H1 (cell line): Measurements from ENCODE around the gene PLA2G15.

Experiments
- ATF3 ChIP-seq: IDR thresholded peaks from 2 replicates; pipeline ENCODE4 v1.6.1; 2011; ENCODE audit warnings: low read depth, mild to moderate bottlenecking, low read length; ENCODE audit not compliant: insufficient read depth
- CTCF ChIP-seq, 3 experiments: IDR thresholded peaks; 1 replicate in 2 of 3; 2 replicates in 1 of 3; pipeline versions ENCODE4 v1.5.1 to v1.6.1; 2011; ENCODE audit warnings: low read length in 3 of 3, mild to moderate bottlenecking in 3 of 3, inconsistent platforms in 2 of 3, low read depth in 1 of 3, moderate library complexity in 1 of 3; ENCODE audit not compliant: insufficient read depth in 1 of 3; ENCODE audit errors: control extremely low read depth in 1 of 3
- GABPA ChIP-seq: IDR thresholded peaks from 2 replicates; pipeline ENCODE4 v1.6.1; 2011; ENCODE audit warnings: mild to moderate bottlenecking, low read length, moderate library complexity, borderline replicate concordance; ENCODE audit not compliant: insufficient read depth
- MAX ChIP-seq: IDR thresholded peaks from 2 replicates; pipeline ENCODE4 v1.6.1; 2012; ENCODE audit warnings: inconsistent platforms
- USF2 ChIP-seq: IDR thresholded peaks from 2 replicates; pipeline ENCODE4 v1.6.1; 2011; ENCODE audit warnings: low read length, improper control_type of control experiment

- TF ChIP-seq GABPA (no peak), CTCF (IDR thresholded peaks at IDR 0.05; ENCODE audit: control extremely low read depth in 1 of 3, insufficient read depth in 1 of 3, low read depth in 1 of 3, low read length in 3 of 3) (no peak), MAX (no peak), ATF3 (no peak), USF2 (no peak)
Measured at GRCh38 chr16:68283346-68283745, 38.2 kb downstream of the PLA2G15 start.
